A549 (cell line): ENCODE results near the gene CALHM6. TPM values are rescaled to one million over a fixed set of nuclear protein-coding genes. Genes with fewer than 3 reads are reported as not detected.

Source experiments
- ATAC-seq, 2 experiments: fragments of 200-7000 bp in 1 of 2; fragments of >200 bp in 1 of 2; cut with Nextera tagmentation in 1 of 2; cut with Tn5 transposase in 1 of 2; 3 replicates each; pipeline versions ENCODE4 v1.8.0 to v1.9.1; 2018 to 2020; ENCODE audit warnings: mild to moderate bottlenecking in 1 of 2, moderate library complexity in 1 of 2
- CTCF ChIA-PET: fragments of 300-600 bp; sonication (Branson Sonifier 250); formaldehyde crosslinking; extraction: SDS; loops from one replicate; lab custom pipeline; 2021; ENCODE audit warnings: antibody characterized with exemption, inconsistent platforms; lab: Yijun Ruan, JAX
- POLR2A ChIA-PET: fragments of 350-600 bp; formaldehyde crosslinking; extraction: SDS; loops from one replicate; lab custom pipeline; 2021; ENCODE audit warnings: antibody characterized with exemption, inconsistent platforms; lab: Yijun Ruan, JAX
- DNase-seq, 2 experiments: peaks; one replicate each; pipeline versions ENCODE4 v3.0.0 to v3.0.0-alpha.2; 2011 to 2016; ENCODE audit warnings: low read depth in 1 of 2, low spot score in 1 of 2
- FAIRE-seq: peaks from 2 replicates; lab custom pipeline; 2011; peaks lifted over from hg19 to GRCh38; lab: Jason Lieb, UNC
- H3K27ac ChIP-seq, 2 experiments: fragments of >200 bp; sonication (Bioruptor Twin); formaldehyde crosslinking; 3 replicates each; pipeline ENCODE4 v1.5.1; 2016 to 2017
- H3K4me1 ChIP-seq: fragments of >200 bp; sonication (Bioruptor Twin); formaldehyde crosslinking; 3 replicates; pipeline ENCODE4 v1.6.1; 2016
- H3K4me2 ChIP-seq: fragments of >200 bp; sonication (Bioruptor Twin); formaldehyde crosslinking; 3 replicates; pipeline ENCODE4 v1.6.1; 2016
- H3K4me3 ChIP-seq: fragments of >200 bp; sonication (Bioruptor Twin); formaldehyde crosslinking; 3 replicates; pipeline ENCODE4 v1.5.1; 2016
- H3K9me3 ChIP-seq: fragments of >200 bp; sonication (Bioruptor Twin); formaldehyde crosslinking; 3 replicates; pipeline ENCODE4 v1.6.1; 2016
- CBX2 ChIP-seq: fragments of 200-600 bp; sonication (generic); IDR thresholded peaks from 2 replicates; pipeline ENCODE4 v1.6.1; 2016; ENCODE audit warnings: low read depth, mild to moderate bottlenecking, borderline replicate concordance
- CBX8 ChIP-seq: fragments of 200-600 bp; sonication (generic); IDR thresholded peaks from 2 replicates; pipeline ENCODE4 v1.6.1; 2016
- CHD4 ChIP-seq: fragments of 200-600 bp; sonication (generic); IDR thresholded peaks from 2 replicates; pipeline ENCODE4 v1.6.1; 2016; ENCODE audit warnings: antibody characterized with exemption, mild to moderate bottlenecking, borderline replicate concordance
- EHF ChIP-seq: fragments of 250-450 bp; sonication (Bioruptor Pico); IDR thresholded peaks from 2 replicates; pipeline ENCODE4 v1.5.0; 2020; ENCODE audit warnings: mild to moderate bottlenecking
- EHMT2 ChIP-seq: fragments of 200-600 bp; sonication (generic); IDR thresholded peaks from 2 replicates; pipeline ENCODE4 v1.6.1; 2016; ENCODE audit warnings: antibody characterized with exemption, low read depth, mild to moderate bottlenecking, moderate library complexity
- EP300 ChIP-seq, 2 experiments: fragments of >200 bp; sonication (Bioruptor Twin); formaldehyde crosslinking; IDR thresholded peaks; 2 replicates in 1 of 2; 3 replicates in 1 of 2; pipeline ENCODE4 v1.6.1; 2016 to 2017
- FOSB ChIP-seq: fragments of 250-450 bp; sonication (Bioruptor Pico); IDR thresholded peaks from 2 replicates; pipeline ENCODE4 v1.5.0; 2020; ENCODE audit warnings: mild to moderate bottlenecking, moderate library complexity
- FOSL2 ChIP-seq, 2 experiments: fragments of 450-650 bp in 1 of 2; fragments of >200 bp in 1 of 2; sonication (Bioruptor Twin) in 1 of 2; formaldehyde crosslinking; IDR thresholded peaks; 2 replicates each; pipeline versions ENCODE4 v1.5.0 to v1.6.1; 2016 to 2020; ENCODE audit warnings: mild to moderate bottlenecking in 1 of 2, moderate library complexity in 1 of 2
- FOXS1 ChIP-seq: fragments of 250-450 bp; sonication (Bioruptor Pico); IDR thresholded peaks from 2 replicates; pipeline ENCODE4 v1.5.0; 2020; ENCODE audit warnings: mild to moderate bottlenecking, moderate library complexity
- HDAC2 ChIP-seq: fragments of 200-600 bp; sonication (generic); IDR thresholded peaks from 2 replicates; pipeline ENCODE4 v1.6.1; 2016
- HOXA7 ChIP-seq: fragments of 250-450 bp; sonication (Bioruptor Pico); IDR thresholded peaks from 2 replicates; pipeline ENCODE4 v1.5.0; 2020; ENCODE audit warnings: mild to moderate bottlenecking, moderate library complexity
- HOXB13 ChIP-seq: fragments of 250-450 bp; sonication (Bioruptor Pico); IDR thresholded peaks from 2 replicates; pipeline ENCODE4 v1.5.0; 2020; ENCODE audit warnings: low read depth, mild to moderate bottlenecking, moderate library complexity
- HOXB5 ChIP-seq: fragments of 250-450 bp; sonication (Bioruptor Pico); IDR thresholded peaks from 2 replicates; pipeline ENCODE4 v1.5.0; 2020; ENCODE audit warnings: mild to moderate bottlenecking, moderate library complexity
- JUN ChIP-seq, 2 experiments: fragments of >200 bp; sonication (Bioruptor Twin); formaldehyde crosslinking; IDR thresholded peaks; 2 replicates in 1 of 2; 3 replicates in 1 of 2; pipeline ENCODE4 v1.6.1; 2016 to 2017
- KDM1A ChIP-seq: fragments of 200-600 bp; sonication (generic); IDR thresholded peaks from 2 replicates; pipeline ENCODE4 v1.6.1; 2016; ENCODE audit warnings: low read depth, mild to moderate bottlenecking
- KDM5A ChIP-seq: fragments of 200-600 bp; sonication (generic); IDR thresholded peaks from 2 replicates; pipeline ENCODE4 v1.6.1; 2016; ENCODE audit warnings: antibody characterized with exemption, mild to moderate bottlenecking
- NFE2L2 ChIP-seq: fragments of 150-350 bp; conservative IDR thresholded peaks from 2 replicates; pipeline ENCODE4 v1.6.1; 2014; ENCODE audit warnings: low read length
- POLR2A ChIP-seq: IDR thresholded peaks from 2 replicates; pipeline ENCODE4 v1.6.1; 2012; ENCODE audit warnings: mild to moderate bottlenecking, low read length
- RCOR1 ChIP-seq: fragments of 150-350 bp; IDR thresholded peaks from 2 replicates; pipeline ENCODE4 v1.6.1; 2014; ENCODE audit warnings: antibody characterized with exemption, low read length, low read depth
- RNF2 ChIP-seq: fragments of 200-600 bp; sonication (generic); IDR thresholded peaks from 2 replicates; pipeline ENCODE4 v1.6.1; 2016; ENCODE audit warnings: low read depth, mild to moderate bottlenecking, antibody characterized with exemption, moderate library complexity, borderline replicate concordance
- TFCP2L1 ChIP-seq: fragments of 250-450 bp; sonication (Bioruptor Pico); IDR thresholded peaks from 2 replicates; pipeline ENCODE4 v1.5.0; 2021; ENCODE audit warnings: mild to moderate bottlenecking
- ZNF302 ChIP-seq: fragments of 250-450 bp; sonication (Bioruptor Pico); IDR thresholded peaks from 2 replicates; pipeline ENCODE4 v1.9.0; 2021; ENCODE audit warnings: inconsistent platforms, mild to moderate bottlenecking, moderate library complexity
- ZSCAN20 ChIP-seq: fragments of 250-450 bp; sonication (Bioruptor Pico); IDR thresholded peaks from 2 replicates; pipeline ENCODE4 v1.8.0; 2022; ENCODE audit warnings: mild to moderate bottlenecking, moderate library complexity
- WGBS: methylation state at CpG from one replicate; pipeline ENCODE4 v1.1.6; 2017; ENCODE audit errors: missing lambda C conversion rate; 5-methylcytosine and 5-hydroxymethylcytosine counted together
- polyA plus RNA-seq, 4 experiments: library from polyadenylated mRNA; depleted of rRNA in 3 of 4; stranded (reverse); fragments of >200 nt; fragmentation: RNase III in 1 of 4; extraction: RNeasy Plus Mini Kit Qiagen cat#74134 plus additional on column Dnase treatment in 1 of 4; gene quantifications; 2 replicates in 3 of 4; 3 replicates in 1 of 4; pipeline ENCODE4 v1.2.3, GENCODE V29; 2011 to 2017
- TF ChIP-seq, protein P1 (sequence below): IDR thresholded peaks from 2 replicates; pipeline ENCODE4 v1.6.1; 2012; ENCODE audit warnings: low read depth, borderline replicate concordance
- TF ChIP-seq, protein P2 (sequence below): fragments of >200 bp; sonication (Bioruptor Twin); formaldehyde crosslinking; IDR thresholded peaks from 3 replicates; pipeline ENCODE4 v1.5.1; 2016
- TF ChIP-seq, protein P3 (sequence below): fragments of 250-450 bp; sonication (Bioruptor Pico); IDR thresholded peaks from 2 replicates; pipeline ENCODE4 v1.5.0; 2020; ENCODE audit warnings: low read depth, mild to moderate bottlenecking, moderate library complexity
- TF ChIP-seq, protein P4 (sequence below): IDR thresholded peaks from 2 replicates; pipeline ENCODE4 v1.6.1; 2012
- TF ChIP-seq, protein P5 (sequence below): fragments of 200-600 bp; sonication (generic); IDR thresholded peaks from 2 replicates; pipeline ENCODE4 v1.6.1; 2016; ENCODE audit warnings: antibody characterized with exemption, mild to moderate bottlenecking, moderate library complexity
- TF ChIP-seq, protein P6 (sequence below): fragments of 150-350 bp; IDR thresholded peaks from 2 replicates; pipeline ENCODE4 v1.6.1; 2014; ENCODE audit warnings: low read depth, mild to moderate bottlenecking, low read length

CALHM6 gene
- polyA plus RNA-seq, 2 of the 4 experiments (the other 2 are of a cell fraction), result 0.31 TPM; not detected in 1

DNA sequence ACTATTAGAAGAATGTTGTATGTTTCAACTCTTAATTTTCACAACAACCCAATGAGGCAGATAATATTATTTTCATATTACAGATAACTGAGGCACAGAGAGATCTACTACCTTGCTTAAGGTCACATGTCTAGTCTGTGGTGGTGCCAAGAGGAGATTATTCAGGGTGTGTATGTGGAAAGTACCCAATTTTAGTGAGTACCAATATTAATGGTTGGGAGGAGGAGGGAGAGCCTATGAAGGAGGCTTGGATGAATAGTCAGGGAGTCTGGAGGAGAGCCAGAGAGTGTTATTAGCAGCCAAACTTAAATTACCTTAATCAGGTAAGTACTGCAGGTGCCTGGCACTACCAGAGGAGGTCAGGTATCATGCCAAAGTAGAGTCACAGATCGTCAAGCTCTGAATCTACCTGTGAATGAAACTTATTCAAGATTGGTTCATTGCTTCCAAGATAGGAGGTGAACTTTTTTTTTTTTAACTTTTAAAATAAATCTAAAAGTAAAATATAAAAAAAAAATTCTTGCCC is 10.9 kb upstream of the CALHM6 start:
- DNase-seq, result no peak
- CTCF ChIA-PET, result interaction anchor here (0.7 kb wide), 1 partner anchor 28 kb away, joined by 3 read pairs; no protein-coding TSS in a partner anchor
- Histone ChIP-seq H3K27ac (no peak overlapping the region), H3K4me3 (no peak overlapping the region), H3K9me3 (no peaks in the 10 kb centered on the region), H3K4me1 (peaks cover 22% of the 10 kb centered on the region), H3K4me2 (no peak overlapping the region)
- FAIRE-seq, result no peak
- TF ChIP-seq ZNF302 (CRISPR knock-in tag), result no peak
- no peak for TF ChIP-seq FOXS1 (CRISPR knock-in tag)
- TF ChIP-seq EHMT2, result no peak
- TF ChIP-seq, protein P1, sequence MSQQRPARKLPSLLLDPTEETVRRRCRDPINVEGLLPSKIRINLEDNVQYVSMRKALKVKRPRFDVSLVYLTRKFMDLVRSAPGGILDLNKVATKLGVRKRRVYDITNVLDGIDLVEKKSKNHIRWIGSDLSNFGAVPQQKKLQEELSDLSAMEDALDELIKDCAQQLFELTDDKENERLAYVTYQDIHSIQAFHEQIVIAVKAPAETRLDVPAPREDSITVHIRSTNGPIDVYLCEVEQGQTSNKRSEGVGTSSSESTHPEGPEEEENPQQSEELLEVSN, result no peak
- TF ChIP-seq CBX2, result no peak
- TF ChIP-seq, protein P2, sequence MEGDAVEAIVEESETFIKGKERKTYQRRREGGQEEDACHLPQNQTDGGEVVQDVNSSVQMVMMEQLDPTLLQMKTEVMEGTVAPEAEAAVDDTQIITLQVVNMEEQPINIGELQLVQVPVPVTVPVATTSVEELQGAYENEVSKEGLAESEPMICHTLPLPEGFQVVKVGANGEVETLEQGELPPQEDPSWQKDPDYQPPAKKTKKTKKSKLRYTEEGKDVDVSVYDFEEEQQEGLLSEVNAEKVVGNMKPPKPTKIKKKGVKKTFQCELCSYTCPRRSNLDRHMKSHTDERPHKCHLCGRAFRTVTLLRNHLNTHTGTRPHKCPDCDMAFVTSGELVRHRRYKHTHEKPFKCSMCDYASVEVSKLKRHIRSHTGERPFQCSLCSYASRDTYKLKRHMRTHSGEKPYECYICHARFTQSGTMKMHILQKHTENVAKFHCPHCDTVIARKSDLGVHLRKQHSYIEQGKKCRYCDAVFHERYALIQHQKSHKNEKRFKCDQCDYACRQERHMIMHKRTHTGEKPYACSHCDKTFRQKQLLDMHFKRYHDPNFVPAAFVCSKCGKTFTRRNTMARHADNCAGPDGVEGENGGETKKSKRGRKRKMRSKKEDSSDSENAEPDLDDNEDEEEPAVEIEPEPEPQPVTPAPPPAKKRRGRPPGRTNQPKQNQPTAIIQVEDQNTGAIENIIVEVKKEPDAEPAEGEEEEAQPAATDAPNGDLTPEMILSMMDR, result no peak
- no peak for TF ChIP-seq RCOR1
- TF ChIP-seq EHF (CRISPR knock-in tag), result no peak
- no peak for TF ChIP-seq CBX8
- TF ChIP-seq HOXB5 (CRISPR knock-in tag), result no peak
- TF ChIP-seq, protein P3, sequence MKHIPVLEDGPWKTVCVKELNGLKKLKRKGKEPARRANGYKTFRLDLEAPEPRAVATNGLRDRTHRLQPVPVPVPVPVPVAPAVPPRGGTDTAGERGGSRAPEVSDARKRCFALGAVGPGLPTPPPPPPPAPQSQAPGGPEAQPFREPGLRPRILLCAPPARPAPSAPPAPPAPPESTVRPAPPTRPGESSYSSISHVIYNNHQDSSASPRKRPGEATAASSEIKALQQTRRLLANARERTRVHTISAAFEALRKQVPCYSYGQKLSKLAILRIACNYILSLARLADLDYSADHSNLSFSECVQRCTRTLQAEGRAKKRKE, result no peak
- TF ChIP-seq, protein P4, sequence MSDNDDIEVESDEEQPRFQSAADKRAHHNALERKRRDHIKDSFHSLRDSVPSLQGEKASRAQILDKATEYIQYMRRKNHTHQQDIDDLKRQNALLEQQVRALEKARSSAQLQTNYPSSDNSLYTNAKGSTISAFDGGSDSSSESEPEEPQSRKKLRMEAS, result no peak
- no peak for TF ChIP-seq HDAC2
- no peak for TF ChIP-seq EP300 (IDR thresholded peaks at IDR 0.05)
- TF ChIP-seq CHD4, result no peak
- TF ChIP-seq JUN (IDR thresholded peaks at IDR 0.05), result no peak
- TF ChIP-seq HOXB13 (CRISPR knock-in tag), result no peak
- no peak for TF ChIP-seq FOSL2 (IDR thresholded peaks at IDR 0.05)
- TF ChIP-seq FOSL2 (CRISPR knock-in tag; IDR thresholded peaks at IDR 0.05), result no peak
- POLR2A ChIA-PET, result no interaction called here
- ATAC-seq, result no peak
- 85% methylated on average over 1 of the region's 1 CpG for whole genome bisulfite sequencing

DNA sequence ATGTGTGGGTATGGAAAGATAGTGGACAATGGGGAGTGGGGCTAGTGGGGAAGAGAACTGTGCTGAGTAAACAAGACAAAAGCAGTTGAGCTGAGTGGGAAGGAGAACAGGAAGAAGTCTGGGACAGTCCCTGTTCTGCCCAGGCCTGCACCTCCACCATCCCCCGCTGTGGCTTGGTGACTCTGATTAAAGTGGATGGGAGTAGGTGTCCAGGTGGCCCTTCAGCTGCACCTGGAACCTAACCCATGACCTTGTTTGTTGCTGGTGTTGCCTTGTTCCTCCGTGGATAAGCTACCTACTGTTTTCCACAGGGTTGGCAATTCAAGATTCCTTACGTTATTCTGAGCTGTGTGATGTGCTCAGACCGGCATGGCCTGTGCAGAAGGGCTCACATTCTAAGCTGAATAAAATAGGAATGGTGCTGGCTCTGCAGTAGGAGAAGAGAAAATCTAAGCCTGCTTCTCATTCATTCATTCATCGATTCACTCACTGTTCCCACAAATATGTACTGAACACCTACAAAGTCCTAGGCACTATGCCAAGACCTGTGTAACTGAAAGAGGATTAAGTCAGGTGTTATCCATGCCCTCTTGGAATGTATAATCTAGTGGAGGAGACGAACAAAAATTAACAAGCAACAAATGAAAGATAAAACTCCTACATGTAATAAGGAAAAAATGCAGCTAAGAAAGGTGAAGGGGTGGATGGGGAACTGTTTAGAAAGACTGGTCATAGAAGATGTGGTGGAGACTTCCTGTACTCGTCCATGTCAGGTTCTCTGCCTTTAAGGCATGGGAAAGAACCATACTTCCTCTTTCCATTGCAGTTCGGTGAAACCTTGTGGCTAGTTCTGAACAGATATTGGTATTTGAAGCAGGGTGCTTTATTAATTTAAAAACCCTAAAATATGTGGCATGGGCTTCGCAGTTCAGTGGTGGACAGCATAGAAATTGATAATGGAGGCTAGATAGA is 10.1 kb upstream of the CALHM6 start:
- POLR2A ChIA-PET, result no interaction called here
- DNase-seq (no peak), FAIRE-seq (no peak), ATAC-seq (no peak)
- Histone ChIP-seq H3K27ac (no peak overlapping the region), H3K4me2 (no peak overlapping the region), H3K4me3 (no peak overlapping the region), H3K4me1 (peaks cover 20% of the 10 kb centered on the region), H3K9me3 (no peaks in the 10 kb centered on the region)
- CTCF ChIA-PET, result no interaction called here
- TF ChIP-seq KDM5A (no peak), TFCP2L1 (no peak), JUN (IDR thresholded peaks at IDR 0.05) (no peak), KDM1A (no peak), RNF2 (no peak), CBX2 (no peak), ZSCAN20 (CRISPR knock-in tag) (no peak), RCOR1 (no peak), POLR2A (no peak), FOSB (CRISPR knock-in tag) (no peak), CHD4 (no peak), NFE2L2 (no peak), HOXA7 (CRISPR knock-in tag) (no peak)
- TF ChIP-seq, protein P5, sequence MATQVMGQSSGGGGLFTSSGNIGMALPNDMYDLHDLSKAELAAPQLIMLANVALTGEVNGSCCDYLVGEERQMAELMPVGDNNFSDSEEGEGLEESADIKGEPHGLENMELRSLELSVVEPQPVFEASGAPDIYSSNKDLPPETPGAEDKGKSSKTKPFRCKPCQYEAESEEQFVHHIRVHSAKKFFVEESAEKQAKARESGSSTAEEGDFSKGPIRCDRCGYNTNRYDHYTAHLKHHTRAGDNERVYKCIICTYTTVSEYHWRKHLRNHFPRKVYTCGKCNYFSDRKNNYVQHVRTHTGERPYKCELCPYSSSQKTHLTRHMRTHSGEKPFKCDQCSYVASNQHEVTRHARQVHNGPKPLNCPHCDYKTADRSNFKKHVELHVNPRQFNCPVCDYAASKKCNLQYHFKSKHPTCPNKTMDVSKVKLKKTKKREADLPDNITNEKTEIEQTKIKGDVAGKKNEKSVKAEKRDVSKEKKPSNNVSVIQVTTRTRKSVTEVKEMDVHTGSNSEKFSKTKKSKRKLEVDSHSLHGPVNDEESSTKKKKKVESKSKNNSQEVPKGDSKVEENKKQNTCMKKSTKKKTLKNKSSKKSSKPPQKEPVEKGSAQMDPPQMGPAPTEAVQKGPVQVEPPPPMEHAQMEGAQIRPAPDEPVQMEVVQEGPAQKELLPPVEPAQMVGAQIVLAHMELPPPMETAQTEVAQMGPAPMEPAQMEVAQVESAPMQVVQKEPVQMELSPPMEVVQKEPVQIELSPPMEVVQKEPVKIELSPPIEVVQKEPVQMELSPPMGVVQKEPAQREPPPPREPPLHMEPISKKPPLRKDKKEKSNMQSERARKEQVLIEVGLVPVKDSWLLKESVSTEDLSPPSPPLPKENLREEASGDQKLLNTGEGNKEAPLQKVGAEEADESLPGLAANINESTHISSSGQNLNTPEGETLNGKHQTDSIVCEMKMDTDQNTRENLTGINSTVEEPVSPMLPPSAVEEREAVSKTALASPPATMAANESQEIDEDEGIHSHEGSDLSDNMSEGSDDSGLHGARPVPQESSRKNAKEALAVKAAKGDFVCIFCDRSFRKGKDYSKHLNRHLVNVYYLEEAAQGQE, result no peak
- TF ChIP-seq, protein P6, sequence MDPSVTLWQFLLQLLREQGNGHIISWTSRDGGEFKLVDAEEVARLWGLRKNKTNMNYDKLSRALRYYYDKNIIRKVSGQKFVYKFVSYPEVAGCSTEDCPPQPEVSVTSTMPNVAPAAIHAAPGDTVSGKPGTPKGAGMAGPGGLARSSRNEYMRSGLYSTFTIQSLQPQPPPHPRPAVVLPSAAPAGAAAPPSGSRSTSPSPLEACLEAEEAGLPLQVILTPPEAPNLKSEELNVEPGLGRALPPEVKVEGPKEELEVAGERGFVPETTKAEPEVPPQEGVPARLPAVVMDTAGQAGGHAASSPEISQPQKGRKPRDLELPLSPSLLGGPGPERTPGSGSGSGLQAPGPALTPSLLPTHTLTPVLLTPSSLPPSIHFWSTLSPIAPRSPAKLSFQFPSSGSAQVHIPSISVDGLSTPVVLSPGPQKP, result no peak
- WGBS, result 59% methylated on average over 9 of the region's 9 CpGs
